ENCODE measurements around the gene ANKRD9.

The ANKRD9 gene

GRCh38 chr14:102512793-102513300 is 3.3 kb upstream of the ANKRD9 start:
- DNase-seq, result no peak

- no peak for DNase-seq
Measured at GRCh38 chr14:102511538-102511937, 2.0 kb upstream of the ANKRD9 start.

- DNase-seq, result no peak
Measured at GRCh38 chr14:102510616-102511520, 1.3 kb upstream of the ANKRD9 start.

GRCh38 chr14:102508774-102509745 is 516 bp downstream of the ANKRD9 start:
- peak; percentile 66 for DNase-seq

GRCh38 chr14:102508410-102508773 is 1.2 kb downstream of the ANKRD9 start:
- no peak for DNase-seq

- no peak for DNase-seq
Measured at GRCh38 chr14:102507857-102508312, 1.7 kb downstream of the ANKRD9 start.

- no peak for DNase-seq
Measured at GRCh38 chr14:102507081-102507856, 2.3 kb downstream of the ANKRD9 start.

GRCh38 chr14:102506626-102506925 is 3.0 kb downstream of the ANKRD9 start:
- no peak for DNase-seq

GRCh38 chr14:102505775-102506625 is 3.6 kb downstream of the ANKRD9 start:
- no peak for DNase-seq

GRCh38 chr14:102505000-102505619 is 4.5 kb downstream of the ANKRD9 start:
- DNase-seq, result no peak

- DNase-seq, result no peak
Measured at GRCh38 chr14:102504328-102504999, 5.1 kb downstream of the ANKRD9 start.

- peak; percentile 16 for DNase-seq
Measured at GRCh38 chr14:102503641-102504327, 5.8 kb downstream of the ANKRD9 start.

- no peak for DNase-seq
Measured at GRCh38 chr14:102502571-102502970, 7.0 kb downstream of the ANKRD9 start.

- no peak for DNase-seq
Measured at GRCh38 chr14:102501751-102502315, 7.7 kb downstream of the ANKRD9 start.

GRCh38 chr14:102500713-102501112 is 8.9 kb downstream of the ANKRD9 start:
- DNase-seq, result peak; percentile 48

GRCh38 chr14:102500158-102500662 is 9.4 kb downstream of the ANKRD9 start:
- DNase-seq, result peak; percentile 86

GRCh38 chr14:102499401-102500157 is 10.0 kb downstream of the ANKRD9 start:
- peak; percentile 51 for DNase-seq

- DNase-seq, result no peak
Measured at GRCh38 chr14:102498678-102499265, 10.8 kb downstream of the ANKRD9 start.
